OCI-LY7 (cell line): ENCODE measurements around the gene GPR142.

Source experiments
- EZH2phosphoT487 ChIP-seq: fragments of 200-600 bp; sonication (generic); IDR thresholded peaks from 2 replicates; pipeline ENCODE4 v1.6.1; 2018; ENCODE audit warnings: low read depth, borderline replicate concordance, mild to moderate bottlenecking, mixed run types, antibody characterized with exemption, low read length, moderate library complexity, mixed read lengths
- TF ChIP-seq, protein P1 (sequence below): fragments of 200-600 bp; sonication (generic); conservative IDR thresholded peaks from 2 replicates; pipeline ENCODE4 v1.5.1; 2014; ENCODE audit warnings: mild to moderate bottlenecking, antibody characterized with exemption, low read length, moderate library complexity, mixed read lengths

DNA sequence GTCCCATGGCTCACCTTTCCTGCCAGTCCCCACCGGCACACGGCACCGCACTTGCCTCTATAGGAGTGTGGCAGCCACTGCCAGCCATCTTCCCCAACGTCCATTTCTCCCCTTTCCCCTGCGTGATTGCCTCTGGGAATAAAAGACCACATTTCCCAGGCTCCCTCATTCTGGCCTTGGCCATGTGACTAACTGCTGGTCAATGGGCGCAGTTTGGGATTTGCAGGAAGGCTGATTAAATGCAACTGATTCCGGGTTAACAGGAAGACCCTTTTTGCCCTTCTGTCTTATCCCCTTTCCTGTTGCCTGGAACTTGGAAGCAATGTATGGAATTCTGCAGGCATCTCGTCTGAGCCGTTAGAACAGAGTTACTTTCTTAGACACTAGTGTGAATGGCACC is 8.6 kb upstream of the GPR142 start:
- TF ChIP-seq, protein P1, sequence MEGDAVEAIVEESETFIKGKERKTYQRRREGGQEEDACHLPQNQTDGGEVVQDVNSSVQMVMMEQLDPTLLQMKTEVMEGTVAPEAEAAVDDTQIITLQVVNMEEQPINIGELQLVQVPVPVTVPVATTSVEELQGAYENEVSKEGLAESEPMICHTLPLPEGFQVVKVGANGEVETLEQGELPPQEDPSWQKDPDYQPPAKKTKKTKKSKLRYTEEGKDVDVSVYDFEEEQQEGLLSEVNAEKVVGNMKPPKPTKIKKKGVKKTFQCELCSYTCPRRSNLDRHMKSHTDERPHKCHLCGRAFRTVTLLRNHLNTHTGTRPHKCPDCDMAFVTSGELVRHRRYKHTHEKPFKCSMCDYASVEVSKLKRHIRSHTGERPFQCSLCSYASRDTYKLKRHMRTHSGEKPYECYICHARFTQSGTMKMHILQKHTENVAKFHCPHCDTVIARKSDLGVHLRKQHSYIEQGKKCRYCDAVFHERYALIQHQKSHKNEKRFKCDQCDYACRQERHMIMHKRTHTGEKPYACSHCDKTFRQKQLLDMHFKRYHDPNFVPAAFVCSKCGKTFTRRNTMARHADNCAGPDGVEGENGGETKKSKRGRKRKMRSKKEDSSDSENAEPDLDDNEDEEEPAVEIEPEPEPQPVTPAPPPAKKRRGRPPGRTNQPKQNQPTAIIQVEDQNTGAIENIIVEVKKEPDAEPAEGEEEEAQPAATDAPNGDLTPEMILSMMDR: no peak
- TF ChIP-seq EZH2phosphoT487: no peak
